GM21447 (cell line): ENCODE results near the gene NECAB3.
A peak's percentile ranks its signal among the peaks of the same experiment; 100 is the strongest.
"Not testable (repeated sequence)": the region's sequence is repeated elsewhere in the genome, so short reads cannot be mapped to it uniquely, and the experiment has no call there.

ENCODE experiments used
- ATAC-seq: cut with Tn5 transposase; IDR thresholded peaks from one replicate; pipeline ENCODE4 v1.9.1; 2021; ENCODE audit not compliant: unreplicated experiment

Gene NECAB3

GRCh38 chr20:33698966-33699365 lies 24.7 kb upstream of the NECAB3 start:
- not testable (repeated sequence) for ATAC-seq

- ATAC-seq, result no peak
These were observed 22.9 kb upstream of the NECAB3 start for GRCh38 chr20:33697129-33697528.

- no peak for ATAC-seq
These were observed 22.2 kb upstream of the NECAB3 start for GRCh38 chr20:33696448-33696847.

- no peak for ATAC-seq
These were observed 20.4 kb upstream of the NECAB3 start for GRCh38 chr20:33694639-33695012.

GRCh38 chr20:33693741-33694638 lies 19.8 kb upstream of the NECAB3 start:
- no peak for ATAC-seq

- no peak for ATAC-seq
These were observed 19.1 kb upstream of the NECAB3 start for GRCh38 chr20:33693289-33693688.

GRCh38 chr20:33689973-33690372 lies 15.7 kb upstream of the NECAB3 start:
- no peak for ATAC-seq

GRCh38 chr20:33689493-33689892 lies 15.3 kb upstream of the NECAB3 start:
- no peak for ATAC-seq

GRCh38 chr20:33688938-33689424 lies 14.8 kb upstream of the NECAB3 start:
- no peak for ATAC-seq

- ATAC-seq, result no peak
These were observed 14.0 kb upstream of the NECAB3 start for GRCh38 chr20:33687993-33688937.

- ATAC-seq, result no peak
These were observed 13.2 kb upstream of the NECAB3 start for GRCh38 chr20:33687370-33687915.

- ATAC-seq, result no peak
These were observed 12.7 kb upstream of the NECAB3 start for GRCh38 chr20:33686984-33687366.

GRCh38 chr20:33686100-33686983 lies 12.1 kb upstream of the NECAB3 start, which contains the start of gene E2F1:
TSS of gene E2F1 (minus strand) at chr20:33686385. CDS start at chr20:33686264, 121 bp downstream.
- peak; percentile 63 for ATAC-seq

GRCh38 chr20:33685328-33686099 lies 11.3 kb upstream of the NECAB3 start:
- ATAC-seq, result peak; percentile 52

- ATAC-seq, result no peak
These were observed 10.5 kb upstream of the NECAB3 start for GRCh38 chr20:33684533-33685327.

GRCh38 chr20:33681728-33682353 lies 7.6 kb upstream of the NECAB3 start:
- ATAC-seq, result no peak

GRCh38 chr20:33681288-33681687 lies 7.1 kb upstream of the NECAB3 start:
- no peak for ATAC-seq

- no peak for ATAC-seq
These were observed 6.5 kb upstream of the NECAB3 start for GRCh38 chr20:33680686-33681085.
